LNCAP (cell line): ENCODE results near the gene OR9Q1.
"Not testable (repeated sequence)": the region's sequence is repeated elsewhere in the genome, so short reads cannot be mapped to it uniquely, and the experiment has no call there.

Experiments
- TF ChIP-seq, protein P1 (sequence below): fragments of 450-650 bp; IDR thresholded peaks from 2 replicates; pipeline ENCODE4 v1.5.1; 2017; ENCODE audit warnings: mild to moderate bottlenecking

Gene OR9Q1

DNA sequence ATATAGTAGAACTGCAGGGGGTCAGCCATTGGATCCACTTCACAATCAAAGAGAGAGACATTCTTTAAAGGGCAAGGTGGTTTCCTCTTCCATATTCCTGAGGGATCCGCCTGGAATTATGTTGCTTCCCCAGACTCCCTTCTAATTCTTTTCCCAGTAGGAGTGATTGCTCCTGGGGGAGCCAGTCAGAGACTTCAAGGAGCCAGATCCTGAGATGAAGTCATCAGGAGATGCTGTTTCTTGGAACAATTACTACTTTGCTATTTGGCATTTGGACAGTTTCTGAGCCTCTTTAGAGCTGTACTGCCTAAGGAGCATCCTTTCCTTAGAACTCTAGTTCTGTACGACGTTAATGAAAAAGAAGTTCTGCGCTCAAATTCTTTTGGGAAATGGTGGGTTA lies 163.3 kb downstream of the OR9Q1 start:
- TF ChIP-seq, protein P1, sequence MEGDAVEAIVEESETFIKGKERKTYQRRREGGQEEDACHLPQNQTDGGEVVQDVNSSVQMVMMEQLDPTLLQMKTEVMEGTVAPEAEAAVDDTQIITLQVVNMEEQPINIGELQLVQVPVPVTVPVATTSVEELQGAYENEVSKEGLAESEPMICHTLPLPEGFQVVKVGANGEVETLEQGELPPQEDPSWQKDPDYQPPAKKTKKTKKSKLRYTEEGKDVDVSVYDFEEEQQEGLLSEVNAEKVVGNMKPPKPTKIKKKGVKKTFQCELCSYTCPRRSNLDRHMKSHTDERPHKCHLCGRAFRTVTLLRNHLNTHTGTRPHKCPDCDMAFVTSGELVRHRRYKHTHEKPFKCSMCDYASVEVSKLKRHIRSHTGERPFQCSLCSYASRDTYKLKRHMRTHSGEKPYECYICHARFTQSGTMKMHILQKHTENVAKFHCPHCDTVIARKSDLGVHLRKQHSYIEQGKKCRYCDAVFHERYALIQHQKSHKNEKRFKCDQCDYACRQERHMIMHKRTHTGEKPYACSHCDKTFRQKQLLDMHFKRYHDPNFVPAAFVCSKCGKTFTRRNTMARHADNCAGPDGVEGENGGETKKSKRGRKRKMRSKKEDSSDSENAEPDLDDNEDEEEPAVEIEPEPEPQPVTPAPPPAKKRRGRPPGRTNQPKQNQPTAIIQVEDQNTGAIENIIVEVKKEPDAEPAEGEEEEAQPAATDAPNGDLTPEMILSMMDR, result no peak

DNA sequence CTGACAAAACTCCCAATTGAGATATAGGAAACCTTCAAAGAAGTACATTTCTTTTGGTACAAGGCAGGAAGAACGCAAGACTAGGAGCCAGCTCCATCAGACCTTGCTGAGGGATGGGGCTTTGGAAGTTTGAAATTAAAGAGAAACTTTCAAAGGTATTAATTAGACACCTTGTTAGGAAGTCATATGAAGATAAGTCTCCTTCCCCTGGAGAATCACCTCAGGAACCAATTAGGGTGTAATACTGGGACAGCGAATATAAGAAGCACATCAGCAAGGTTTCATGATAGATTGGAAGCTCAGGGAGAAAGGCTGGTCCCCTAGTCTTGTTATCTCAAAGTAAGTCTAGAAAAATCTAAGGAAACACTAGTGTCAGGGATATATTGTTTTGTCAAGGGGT lies 165.1 kb downstream of the OR9Q1 start, which contains the start of gene OR9Q2:
Gene OR9Q2 (plus strand): TSS at position 301 of the 400 bp plus-strand sequence. CDS start 1,421 bp downstream, outside the sequence.
- TF ChIP-seq, protein P1, result no peak

DNA sequence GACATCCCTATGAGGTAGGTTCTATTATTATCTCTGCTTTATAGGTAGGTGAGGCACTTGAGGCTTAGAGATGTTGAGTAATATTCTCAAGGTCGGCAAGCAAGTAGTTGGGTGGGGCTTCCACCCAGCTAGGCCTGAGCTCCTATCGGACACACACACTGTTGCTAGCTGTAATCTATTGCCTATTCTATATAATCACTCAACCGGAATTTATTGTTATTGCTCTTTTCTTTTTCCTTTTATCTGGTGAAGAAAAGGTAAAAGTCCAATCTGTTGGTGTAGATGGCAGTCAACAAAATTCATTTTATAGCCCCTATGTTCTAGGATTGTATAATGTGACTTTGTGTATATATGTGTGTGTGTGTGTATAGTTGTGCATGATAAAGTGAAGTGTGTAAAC lies 168.5 kb downstream of the OR9Q1 start:
- TF ChIP-seq, protein P1, result no peak

DNA sequence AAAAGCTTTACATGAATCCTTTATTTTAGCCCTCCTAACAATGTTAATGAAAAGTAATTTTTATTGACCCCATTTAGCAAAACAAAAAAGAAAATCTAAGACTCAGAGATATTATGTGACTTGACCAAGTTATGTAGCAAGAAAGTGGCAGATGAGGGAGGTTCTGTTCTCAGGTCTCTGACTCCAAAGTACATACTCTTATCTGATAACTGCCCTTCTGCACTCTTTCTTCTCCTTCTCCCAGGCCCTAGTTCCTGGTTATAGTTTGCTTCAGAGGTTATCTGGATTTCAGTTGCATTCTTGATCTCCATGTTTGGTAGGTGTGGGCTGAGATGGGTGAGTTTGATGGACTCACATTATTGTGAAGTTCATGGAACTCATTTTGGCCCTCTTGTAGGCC lies 169.7 kb downstream of the OR9Q1 start:
- TF ChIP-seq, protein P1, result no peak

DNA sequence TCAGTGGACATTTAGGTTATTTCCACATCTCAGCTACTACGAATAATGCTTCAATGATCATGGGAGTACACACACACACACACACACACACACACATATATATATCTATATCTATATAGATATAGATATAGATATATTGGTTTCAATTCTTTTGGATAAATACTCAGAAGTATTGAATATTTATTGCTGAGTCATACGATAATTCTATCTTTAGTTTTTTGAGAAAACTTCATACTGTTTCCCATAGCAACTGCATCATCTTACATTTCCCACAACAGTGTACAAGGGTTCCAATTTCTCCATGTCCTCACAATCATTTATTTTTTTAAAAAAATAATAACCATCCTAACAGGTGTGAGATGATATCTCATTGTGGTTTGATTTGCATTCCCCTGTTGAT lies 172.3 kb downstream of the OR9Q1 start:
- TF ChIP-seq, protein P1, result no peak

DNA sequence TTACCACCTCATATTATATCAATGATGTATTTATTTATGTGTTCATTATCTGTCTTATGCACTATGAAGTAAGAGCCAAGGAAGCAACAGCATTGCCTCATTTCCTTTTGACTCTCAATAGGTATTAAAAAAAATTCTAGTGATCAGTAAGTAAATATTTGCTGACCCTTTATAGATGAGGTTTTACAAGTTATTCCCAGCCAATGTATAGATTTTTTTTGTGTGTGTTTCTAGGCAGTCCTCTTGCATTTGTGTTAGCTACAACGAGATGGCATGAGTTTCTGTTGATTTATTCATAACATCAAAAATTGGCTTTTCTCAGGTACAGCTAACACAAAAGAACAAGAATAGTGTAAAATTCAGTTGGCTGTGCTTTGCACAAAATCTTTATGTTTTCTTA lies 175.6 kb downstream of the OR9Q1 start:
- TF ChIP-seq, protein P1, result no peak

DNA sequence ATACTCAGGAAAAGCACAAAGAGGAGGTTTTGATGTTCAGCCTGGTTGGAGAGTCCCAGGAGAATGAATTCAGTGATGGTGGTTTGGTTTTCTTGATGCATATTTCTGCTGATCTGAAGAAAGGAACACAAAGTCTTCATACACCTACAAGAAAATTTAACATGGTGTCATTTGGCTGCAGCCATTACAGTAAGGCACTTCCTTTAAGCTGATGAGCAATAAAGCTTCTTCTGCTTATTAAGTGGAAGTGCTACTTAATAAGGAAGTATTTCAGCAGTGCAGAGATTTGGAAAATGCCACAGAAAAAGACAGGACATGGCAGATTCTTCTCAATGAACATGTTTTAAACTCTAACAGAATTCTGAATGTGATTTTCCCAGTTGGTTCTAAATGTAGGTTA lies 180.4 kb downstream of the OR9Q1 start, which contains the start of gene OR1S2:
Gene OR1S2 (minus strand): TSS at position 101 of the 400 bp plus-strand sequence. CDS start 0 bp downstream, at position 101.
- TF ChIP-seq, protein P1, result no peak

DNA sequence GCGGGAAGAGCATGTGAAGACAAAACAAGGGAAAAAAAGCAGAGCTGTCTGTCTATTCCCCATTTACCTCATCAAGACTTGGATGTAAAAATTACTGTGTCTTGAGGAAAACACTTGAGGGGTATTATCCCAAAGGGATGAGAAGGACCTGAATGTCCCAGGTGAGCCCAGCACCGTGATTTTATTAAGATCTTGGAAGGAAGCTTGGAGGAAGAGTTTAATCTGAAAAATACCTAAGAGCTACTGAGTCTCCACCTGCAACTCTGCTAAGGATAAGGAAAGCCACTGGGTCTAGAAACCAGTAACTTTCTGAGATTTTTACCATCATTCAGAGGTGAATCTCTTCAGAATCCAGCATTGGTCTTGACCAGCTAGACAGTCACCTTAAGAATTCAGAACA lies 188.7 kb downstream of the OR9Q1 start, which contains the start of gene OR1S1:
Gene OR1S1 (plus strand): TSS at position 301 of the 400 bp plus-strand sequence.
- TF ChIP-seq, protein P1, result not testable (repeated sequence)
